HG02588 (cell line): ENCODE measurements around the gene NAALAD2.
"Not testable (repeated sequence)": the region's sequence is repeated elsewhere in the genome, so short reads cannot be mapped to it uniquely, and the experiment has no call there.

Experiments
- ATAC-seq: cut with Tn5 transposase; IDR thresholded peaks from one replicate; pipeline ENCODE4 v1.9.1; 2021; ENCODE audit warnings: mild to moderate bottlenecking, moderate library complexity; ENCODE audit not compliant: unreplicated experiment

Gene NAALAD2

GRCh38 chr11:90134478-90135003, at the start of gene NAALAD2:
TSS of gene NAALAD2 (plus strand) at chr11:90134663. CDS start at chr11:90134759, 96 bp downstream.
- ATAC-seq, result peak; percentile 86

GRCh38 chr11:90085650-90086049, 48.8 kb upstream of the NAALAD2 start, which contains the start of gene UBTFL1:
TSS of gene UBTFL1 (plus strand) at chr11:90085950. CDS start at chr11:90085950, 0 bp downstream.
- ATAC-seq, result not testable (repeated sequence)

GRCh38 chr11:90088731-90089130, 45.7 kb upstream of the NAALAD2 start:
- not testable (repeated sequence) for ATAC-seq

GRCh38 chr11:90095230-90095924, 39.1 kb upstream of the NAALAD2 start:
- not testable (repeated sequence) for ATAC-seq

GRCh38 chr11:90098261-90098660, 36.2 kb upstream of the NAALAD2 start:
- not testable (repeated sequence) for ATAC-seq

GRCh38 chr11:90100431-90100830, 34.0 kb upstream of the NAALAD2 start:
- no peak for ATAC-seq

GRCh38 chr11:90113541-90113940, 20.9 kb upstream of the NAALAD2 start:
- no peak for ATAC-seq

- ATAC-seq, result no peak
These were observed 14.3 kb upstream of the NAALAD2 start for GRCh38 chr11:90120191-90120590.

- no peak for ATAC-seq
These were observed 10.1 kb upstream of the NAALAD2 start for GRCh38 chr11:90124371-90124770.

- ATAC-seq, result no peak
These were observed 9.5 kb upstream of the NAALAD2 start for GRCh38 chr11:90124946-90125345.

GRCh38 chr11:90133560-90134477, 644 bp upstream of the NAALAD2 start:
- no peak for ATAC-seq

GRCh38 chr11:90135016-90135415, 553 bp downstream of the NAALAD2 start:
- ATAC-seq, result no peak

- ATAC-seq, result no peak
These were observed 14.4 kb downstream of the NAALAD2 start for GRCh38 chr11:90148900-90149299.

GRCh38 chr11:90166982-90167573, 32.6 kb downstream of the NAALAD2 start:
- ATAC-seq, result not testable (repeated sequence)

GRCh38 chr11:90167704-90168103, 33.2 kb downstream of the NAALAD2 start:
- ATAC-seq, result not testable (repeated sequence)

GRCh38 chr11:90168571-90168970, 34.1 kb downstream of the NAALAD2 start:
- ATAC-seq, result no peak

GRCh38 chr11:90171359-90171758, 36.9 kb downstream of the NAALAD2 start:
- no peak for ATAC-seq

- ATAC-seq, result no peak
These were observed 41.6 kb downstream of the NAALAD2 start for GRCh38 chr11:90176069-90176468.

GRCh38 chr11:90178751-90179150, 44.3 kb downstream of the NAALAD2 start:
- ATAC-seq, result no peak

GRCh38 chr11:90179923-90180322, 45.5 kb downstream of the NAALAD2 start:
- ATAC-seq, result no peak

- ATAC-seq, result no peak
These were observed 53.4 kb downstream of the NAALAD2 start for GRCh38 chr11:90187839-90188238.
